K562 (cell line): ENCODE results near the gene SETD4. TPM values are rescaled to one million over a fixed set of nuclear protein-coding genes. Genes with fewer than 3 reads are reported as not detected.

Source experiments
- ATAC-seq: fragments of 200-7000 bp; cut with Tn5 transposase; 3 replicates; pipeline ENCODE4 v1.9.1; 2020; ENCODE audit warnings: moderate library complexity
- BruUV-seq: library from RNA; stranded (reverse); fragments of 400-500 nt; replicated peaks from 2 replicates; lab custom pipeline; 2021; lab: Mats Ljungman, UMichigan
- CTCF ChIA-PET: fragments of 300-600 bp; formaldehyde crosslinking; extraction: SDS; loops from one replicate; lab custom pipeline; 2021; ENCODE audit warnings: low intra/inter-chr PET ratio; lab: Yijun Ruan, JAX
- POLR2A ChIA-PET: fragments of 300-600, 350-650 bp; sonication (Branson Sonifier 250); formaldehyde crosslinking; extraction: SDS; loops from one replicate; lab custom pipeline; 2021; ENCODE audit warnings: antibody characterized with exemption, inconsistent platforms; lab: Yijun Ruan, JAX
- DNase-seq, 4 experiments: peaks; one replicate each; pipeline versions ENCODE4 v3.0.0 to v3.0.0-alpha.2; 2011 to 2018; ENCODE audit warnings: low spot score in 3 of 4, mixed read lengths in 3 of 4; ENCODE audit errors: extremely low read depth in 1 of 4
- FAIRE-seq: peaks from 2 replicates; lab custom pipeline; 2011; peaks lifted over from hg19 to GRCh38; lab: Jason Lieb, UNC
- H2AFZ ChIP-seq: 2 replicates; pipeline ENCODE4 v1.6.0; 2011; ENCODE audit warnings: low read depth, low read length, control low read depth, inconsistent platforms
- H3K27ac ChIP-seq: fragments of 200-600 bp; 3 replicates; pipeline ENCODE4 v1.8.0; 2011; ENCODE audit warnings: low read depth, mild to moderate bottlenecking, control low read depth, inconsistent platforms, low read length, moderate library complexity, mixed read lengths; ENCODE audit errors: extremely low read depth
- H3K27me3 ChIP-seq, 2 experiments: fragments of 300-600 bp in 1 of 2; 2 replicates in 1 of 2; 3 replicates in 1 of 2; pipeline versions ENCODE4 v1.6.0 to v1.8.0; 2011; ENCODE audit warnings: inconsistent platforms in 2 of 2, low read length in 2 of 2, mild to moderate bottlenecking in 1 of 2, mixed read lengths in 1 of 2, moderate library complexity in 1 of 2; ENCODE audit not compliant: control insufficient read depth in 2 of 2, insufficient read depth in 2 of 2
- H3K36me3 ChIP-seq: fragments of 300-600 bp; 3 replicates; pipeline ENCODE4 v1.8.0; 2011; ENCODE audit warnings: mild to moderate bottlenecking, low read length, inconsistent platforms; ENCODE audit not compliant: control insufficient read depth, insufficient read depth
- H3K4me1 ChIP-seq, 2 experiments: fragments of 200-600 bp in 1 of 2; replicated peaks in 1 of 2; 2 replicates in 1 of 2; 3 replicates in 1 of 2; pipeline versions ENCODE4 v1.5.1 to v1.8.0; 2011; ENCODE audit warnings: inconsistent platforms in 2 of 2, low read length in 2 of 2, mild to moderate bottlenecking in 1 of 2, mixed read lengths in 1 of 2, moderate library complexity in 1 of 2; ENCODE audit not compliant: control insufficient read depth in 2 of 2, insufficient read depth in 2 of 2
- H3K4me2 ChIP-seq: 2 replicates; pipeline ENCODE4 v1.6.1; 2011; ENCODE audit warnings: low read length, control low read depth, inconsistent platforms, mixed read lengths; ENCODE audit not compliant: insufficient read depth
- H3K4me3 ChIP-seq: fragments of 200-600 bp; sonication (generic), shearing (Covaris generic); 2 replicates; pipeline ENCODE4 v1.5.1; 2016; ENCODE audit warnings: control low read depth, inconsistent platforms
- H3K79me2 ChIP-seq: fragments of 200-600 bp; 3 replicates; pipeline ENCODE4 v1.8.0; 2011; ENCODE audit warnings: low read length, inconsistent platforms; ENCODE audit not compliant: control insufficient read depth, insufficient read depth
- H3K9ac ChIP-seq, 2 experiments: 2 replicates each; pipeline versions ENCODE4 v1.6.0 to v1.6.1; 2011; ENCODE audit warnings: low read depth in 2 of 2, low read length in 2 of 2, control low read depth in 1 of 2, inconsistent platforms in 1 of 2, mild to moderate bottlenecking in 1 of 2, mixed read lengths in 1 of 2; ENCODE audit not compliant: insufficient read depth in 1 of 2
- H3K9me1 ChIP-seq: one replicate; pipeline ENCODE4 v1.6.0; 2011; ENCODE audit warnings: inconsistent platforms, mild to moderate bottlenecking, low read length, moderate library complexity; ENCODE audit not compliant: control insufficient read depth, insufficient read depth
- H3K9me3 ChIP-seq: replicated peaks from 2 replicates; pipeline ENCODE4 v1.5.1; 2011; ENCODE audit warnings: low read depth, low read length, inconsistent platforms; ENCODE audit not compliant: control insufficient read depth, insufficient read depth
- H4K20me1 ChIP-seq: replicated peaks from 2 replicates; pipeline ENCODE4 v1.6.1; 2011; ENCODE audit warnings: low read length, inconsistent platforms, mixed read lengths; ENCODE audit not compliant: control insufficient read depth, insufficient read depth
- HDAC1 ChIP-seq, 2 experiments: fragments of 450-650 bp; IDR thresholded peaks; 2 replicates each; pipeline ENCODE4 v1.6.1; 2016 to 2017; ENCODE audit warnings: inconsistent platforms in 1 of 2, mild to moderate bottlenecking in 1 of 2, moderate library complexity in 1 of 2
- PRMT5 ChIP-seq: sonication (generic); formaldehyde crosslinking; IDR thresholded peaks from 2 replicates; pipeline ENCODE4 v1.5.0; 2020; ENCODE audit warnings: missing genetic modification reagents
- RBM17 ChIP-seq: fragments of 200-400 bp; formaldehyde crosslinking; IDR thresholded peaks from 2 replicates; pipeline ENCODE4 v1.6.1; 2017; ENCODE audit warnings: low read depth, mild to moderate bottlenecking, low read length, borderline replicate concordance
- RBM25 ChIP-seq: fragments of 200-400 bp; formaldehyde crosslinking; IDR thresholded peaks from 2 replicates; pipeline ENCODE4 v1.6.1; 2018; ENCODE audit warnings: low read length, low read depth, moderate library complexity; ENCODE audit not compliant: severe bottlenecking
- SAFB ChIP-seq: fragments of 200-400 bp; formaldehyde crosslinking; IDR thresholded peaks from 2 replicates; pipeline ENCODE4 v1.6.1; 2017; ENCODE audit warnings: low read depth, low read length, borderline replicate concordance
- ZNF146 ChIP-seq: IDR thresholded peaks from one replicate; pipeline ENCODE4 v1.6.1; 2018; ENCODE audit warnings: missing compliant biosample characterization; ENCODE audit not compliant: unreplicated experiment
- WGBS: fragments of 100-300 bp; shearing (Covaris generic); methylation state at CpG from one replicate; pipeline ENCODE4 v1.1.6; 2016; ENCODE audit warnings: low coverage, mixed read lengths; ENCODE audit not compliant: insufficient coverage; ENCODE audit errors: missing lambda C conversion rate; 5-methylcytosine and 5-hydroxymethylcytosine counted together
- in situ Hi-C: fragments of 300-500 bp; cut with MboI; formaldehyde crosslinking; loops from 4 replicates; pipeline ENCODE4 v1.15.0; 2018; ENCODE audit warnings: inconsistent platforms, mixed read lengths
- intact Hi-C: fragments of 100-400 bp; cut with micrococcal nuclease; formaldehyde crosslinking; loops from 2 replicates; pipeline ENCODE4 v1.14.2; 2022
- polyA plus RNA-seq, 8 experiments: library from polyadenylated mRNA; depleted of rRNA in 4 of 8; stranded (reverse) in 5 of 8; unstranded in 3 of 8; fragments of >200 nt; fragmentation: Nextera tagmentation in 2 of 8; fragmentation: Illumina TruSeq in 1 of 8; extraction: Ambion mirVana in 2 of 8; extraction: Trizol in 1 of 8; gene quantifications; 2 replicates each; pipeline versions ENCODE4 v1.2.1 to v1.2.3, GENCODE V29; 2011 to 2014; ENCODE audit warnings: inconsistent platforms in 1 of 8, missing spikeins in 1 of 8
- total RNA-seq, 7 experiments: library from RNA; depleted of rRNA in 6 of 7; stranded (reverse); fragments of >200 nt in 6 of 7; fragmentation: Illumina TruSeq in 2 of 7; extraction: Trizol in 2 of 7; gene quantifications; 2 replicates each; pipeline versions ENCODE4 v1.2.1 to v1.2.3, GENCODE V29; 2011 to 2021; ENCODE audit warnings: low replicate concordance in 1 of 7

Gene SETD4
- total and polyA plus RNA-seq, 9 of the 15 experiments (the other 6 are each of a cell fraction or from before 2014, with no cell fraction given), result 16.1 to 51.3 (median 25.7) TPM

DNA sequence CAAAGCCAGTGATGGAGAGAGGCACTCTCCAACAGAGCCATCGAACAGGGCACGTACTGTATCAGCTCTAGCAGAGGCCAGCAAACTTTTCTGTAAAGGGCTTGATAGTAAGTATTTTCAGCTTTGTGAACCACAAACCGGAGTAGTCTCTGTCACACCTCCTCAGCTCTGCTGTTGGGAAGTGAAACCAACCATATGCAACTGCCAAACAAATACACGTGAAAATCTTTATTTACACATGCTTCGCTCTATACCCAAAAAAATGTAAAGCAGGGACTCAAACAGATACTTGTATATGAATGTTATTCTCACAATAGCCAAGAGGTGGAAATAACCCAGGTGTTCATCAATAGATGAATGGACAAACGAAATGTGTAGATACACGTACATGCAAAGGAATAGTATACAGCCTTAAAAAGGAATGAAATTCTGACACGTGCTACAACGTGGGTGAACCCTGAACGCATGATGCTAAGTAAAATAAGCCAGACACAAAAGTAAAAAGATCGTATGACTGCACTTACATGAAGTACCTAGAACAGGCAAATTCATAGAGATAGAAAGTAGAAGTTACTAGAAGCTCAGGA lies 39.0 kb downstream of the SETD4 start:
- H3K9me3 ChIP-seq, result no peaks in the 10 kb centered on the region
- H2AFZ ChIP-seq, result no peak overlapping the region
- H3K79me2 ChIP-seq, result no peaks in the 10 kb centered on the region
- H3K27me3 ChIP-seq, result peaks cover 37 to 42% of the 10 kb centered on the region in 2 experiments
- POLR2A ChIA-PET, result no interaction called here
- CTCF ChIA-PET, result no interaction called here
- DNase-seq, result no peak
- TF ChIP-seq RBM25 (peak; percentile 14), ZNF146 (peak; percentile 79), RBM17 (no peak)
- TF ChIP-seq, all 486 proteins: peak for 2
- Histone ChIP-seq H3K9ac (no peak overlapping the region), H3K4me3 (no peak overlapping the region), H4K20me1 (no peaks in the 10 kb centered on the region), H3K4me1 (no peaks in the 10 kb centered on the region), H3K36me3 (no peaks in the 10 kb centered on the region), H3K9me1 (no peaks in the 10 kb centered on the region), H3K27ac (no peak overlapping the region), H3K4me2 (no peak overlapping the region)
- intact Hi-C loops, result loop anchor here (10.0 kb wide), 1 partner anchor 177 kb away; no protein-coding TSS in a partner anchor
- no TSS peak for BruUV-seq
- FAIRE-seq (no peak), ATAC-seq (no peak)
- in situ Hi-C loops, result no loop called here
- WGBS, result 12% methylated on average over 11 of the region's 11 CpGs

DNA sequence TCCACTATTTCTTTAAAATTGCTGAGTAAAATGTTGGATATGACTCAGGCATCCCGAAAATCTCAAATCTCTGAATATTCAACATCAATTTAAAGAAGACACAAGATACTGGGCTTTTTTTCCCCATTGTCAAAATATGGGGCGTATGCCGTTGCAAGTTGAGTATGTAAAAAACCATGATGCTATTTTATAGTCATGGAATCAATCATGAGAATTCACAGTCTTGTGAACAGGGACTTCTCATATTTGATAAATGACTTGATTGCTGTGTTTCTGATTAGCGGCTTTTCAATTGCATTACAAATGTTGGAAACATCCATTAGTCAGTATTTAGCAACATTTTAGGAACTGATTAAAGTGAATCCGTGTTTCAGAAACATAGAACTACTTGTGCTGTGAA lies 45.3 kb downstream of the SETD4 start:
- FAIRE-seq (no peak), DNase-seq (no peak), ATAC-seq (no peak)
- in situ Hi-C loops, result no loop called here
- no peak overlapping the region for H3K4me3 ChIP-seq
- no peaks in the 10 kb centered on the region for H3K9me3 ChIP-seq
- H3K79me2 ChIP-seq, result no peaks in the 10 kb centered on the region
- no peak overlapping the region for H3K27ac ChIP-seq
- under 1% methylated on average over 5 of the region's 5 CpGs for WGBS
- ChIA-PET POLR2A (no interaction called here), CTCF (no interaction called here)
- H3K27me3 ChIP-seq, result peaks cover 37 to 39% of the 10 kb centered on the region in 2 experiments
- H2AFZ ChIP-seq, result no peak overlapping the region
- H4K20me1 ChIP-seq, result no peaks in the 10 kb centered on the region
- H3K4me1 ChIP-seq, result no peaks in the 10 kb centered on the region
- H3K4me2 ChIP-seq, result no peak overlapping the region
- intact Hi-C loops, result no loop called here
- TF ChIP-seq HDAC1 (IDR thresholded peaks at IDR 0.05) (no peak), PRMT5 (CRISPR knock-in tag) (no peak), SAFB (no peak)
- no peaks in the 10 kb centered on the region for H3K36me3 ChIP-seq
- no peak overlapping the region for H3K9ac ChIP-seq
- no peaks in the 10 kb centered on the region for H3K9me1 ChIP-seq
- no TSS peak for BruUV-seq
